K562 (cell line): ENCODE measurements around the gene MPRIP. TPM values are rescaled to one million over a fixed set of nuclear protein-coding genes. Genes with fewer than 3 reads are reported as not detected.

Source experiments
- ARID3B ChIP-seq: fragments of 250-450 bp; sonication (Bioruptor Pico); IDR thresholded peaks from 2 replicates; pipeline ENCODE4 v1.4.0; 2020; ENCODE audit warnings: borderline replicate concordance
- BRD9 ChIP-seq: fragments of 450-650 bp; IDR thresholded peaks from 2 replicates; pipeline ENCODE4 v1.6.1; 2018; ENCODE audit warnings: low read depth; ENCODE audit not compliant: partially characterized antibody
- EGR1 ChIP-seq: fragments of 450-650 bp; conservative IDR thresholded peaks from 2 replicates; pipeline ENCODE4 v1.6.1; 2017; ENCODE audit warnings: mild to moderate bottlenecking
- ETV6 ChIP-seq, 3 experiments: fragments of 150-350 bp in 1 of 3; sonication (generic) in 1 of 3; formaldehyde crosslinking in 1 of 3; IDR thresholded peaks; 2 replicates each; pipeline versions ENCODE4 v1.6.1 to v1.8.0; 2014 to 2022; ENCODE audit warnings: borderline replicate concordance in 2 of 3, low read depth in 2 of 3, antibody characterized with exemption in 1 of 3, low read length in 1 of 3, mild to moderate bottlenecking in 1 of 3, missing genetic modification reagents in 1 of 3
- FUS ChIP-seq: fragments of 200-400 bp; formaldehyde crosslinking; optimal IDR thresholded peaks from 2 replicates; pipeline ENCODE3; 2017; ENCODE audit warnings: low read depth, low read length
- HMGN3 ChIP-seq: IDR thresholded peaks from 2 replicates; pipeline ENCODE4 v1.6.1; 2011; ENCODE audit warnings: borderline replicate concordance, low read depth, mild to moderate bottlenecking, mixed read lengths, low read length; ENCODE audit not compliant: insufficient read length; ENCODE audit errors: extremely low read depth
- HSF4 ChIP-seq: fragments of 250-450 bp; sonication (Bioruptor Pico); IDR thresholded peaks from 2 replicates; pipeline ENCODE4 v2.1.2; 2022; ENCODE audit warnings: mild to moderate bottlenecking, moderate library complexity, borderline replicate concordance
- MAX ChIP-seq: sonication (generic); formaldehyde crosslinking; IDR thresholded peaks from 2 replicates; pipeline ENCODE4 v1.9.0; 2022; ENCODE audit warnings: mild to moderate bottlenecking, missing genetic modification reagents
- MBD1 ChIP-seq: fragments of 250-450 bp; sonication (Bioruptor Pico); IDR thresholded peaks from 2 replicates; pipeline ENCODE4 v1.8.0; 2022; ENCODE audit warnings: inconsistent platforms
- MTA2 ChIP-seq: fragments of 450-650 bp; IDR thresholded peaks from 2 replicates; pipeline ENCODE4 v1.6.1; 2016; ENCODE audit warnings: low read depth
- PTRF ChIP-seq: fragments of 450-650 bp; IDR thresholded peaks from 2 replicates; pipeline ENCODE4 v1.6.1; 2016; ENCODE audit warnings: mild to moderate bottlenecking, missing genetic modification characterization, missing compliant biosample characterization
- PURB ChIP-seq: sonication (generic); formaldehyde crosslinking; IDR thresholded peaks from 2 replicates; pipeline ENCODE4 v1.9.0; 2021; ENCODE audit warnings: low read depth, mild to moderate bottlenecking, missing genetic modification reagents
- RB1 ChIP-seq: fragments of 450-650 bp; IDR thresholded peaks from 2 replicates; pipeline ENCODE4 v1.6.1; 2017; ENCODE audit warnings: low read depth, mild to moderate bottlenecking
- SP1 ChIP-seq: sonication (generic); formaldehyde crosslinking; IDR thresholded peaks from 2 replicates; pipeline ENCODE4 v1.8.1; 2022; ENCODE audit warnings: mild to moderate bottlenecking, missing genetic modification reagents
- SPI1 ChIP-seq: IDR thresholded peaks from 2 replicates; pipeline ENCODE4 v1.6.1; 2011; ENCODE audit warnings: low read depth, low read length, control low read depth, borderline replicate concordance
- TAF9B ChIP-seq: fragments of 450-650 bp; IDR thresholded peaks from 2 replicates; pipeline ENCODE4 v1.6.1; 2018; ENCODE audit warnings: mild to moderate bottlenecking; ENCODE audit not compliant: partially characterized antibody
- TCF3 ChIP-seq: sonication (generic); formaldehyde crosslinking; IDR thresholded peaks from 2 replicates; pipeline ENCODE4 v1.4.0; 2020; ENCODE audit warnings: mild to moderate bottlenecking, missing genetic modification reagents
- THRB ChIP-seq: fragments of 450-650 bp; formaldehyde crosslinking; conservative IDR thresholded peaks from 2 replicates; pipeline ENCODE4 v1.4.0; 2022; ENCODE audit warnings: mild to moderate bottlenecking, missing genetic modification characterization
- ZFP1 ChIP-seq: fragments of 450-650 bp; formaldehyde crosslinking; IDR thresholded peaks from 2 replicates; pipeline ENCODE4 v1.4.0; 2020; ENCODE audit warnings: mild to moderate bottlenecking, mixed read lengths
- ZNF165 ChIP-seq: fragments of 250-450 bp; sonication (Bioruptor Pico); IDR thresholded peaks from 2 replicates; pipeline ENCODE4 v1.4.0; 2020; ENCODE audit warnings: borderline replicate concordance
- ZNF347 ChIP-seq: fragments of 450-650 bp; formaldehyde crosslinking; IDR thresholded peaks from 2 replicates; pipeline ENCODE4 v1.4.0; 2020; ENCODE audit warnings: low read depth, mild to moderate bottlenecking, moderate library complexity
- ZNF668 ChIP-seq: fragments of 250-450 bp; sonication (Bioruptor Pico); IDR thresholded peaks from 2 replicates; pipeline ENCODE4 v1.8.0; 2022; ENCODE audit warnings: mild to moderate bottlenecking, inconsistent platforms
- ZNF699 ChIP-seq: fragments of 250-450 bp; sonication (Bioruptor Pico); IDR thresholded peaks from 2 replicates; pipeline ENCODE4 v1.8.0; 2021; ENCODE audit warnings: mild to moderate bottlenecking, moderate library complexity; ENCODE audit not compliant: insufficient replicate concordance
- ZSCAN32 ChIP-seq: fragments of 450-650 bp; formaldehyde crosslinking; IDR thresholded peaks from 2 replicates; pipeline ENCODE4 v1.4.0; 2020; ENCODE audit warnings: mild to moderate bottlenecking, moderate library complexity
- polyA plus RNA-seq, 8 experiments: library from polyadenylated mRNA; depleted of rRNA in 4 of 8; stranded (reverse) in 5 of 8; unstranded in 3 of 8; fragments of >200 nt; fragmentation: Nextera tagmentation in 2 of 8; fragmentation: Illumina TruSeq in 1 of 8; extraction: Ambion mirVana in 2 of 8; extraction: Trizol in 1 of 8; gene quantifications; 2 replicates each; pipeline versions ENCODE4 v1.2.1 to v1.2.3, GENCODE V29; 2011 to 2014; ENCODE audit warnings: inconsistent platforms in 1 of 8, missing spikeins in 1 of 8
- total RNA-seq, 7 experiments: library from RNA; depleted of rRNA in 6 of 7; stranded (reverse); fragments of >200 nt in 6 of 7; fragmentation: Illumina TruSeq in 2 of 7; extraction: Trizol in 2 of 7; gene quantifications; 2 replicates each; pipeline versions ENCODE4 v1.2.1 to v1.2.3, GENCODE V29; 2011 to 2021; ENCODE audit warnings: low replicate concordance in 1 of 7

MPRIP gene
- total and polyA plus RNA-seq, 9 of the 15 experiments (the other 6 are each of a cell fraction or from before 2014, with no cell fraction given) = 10.0 to 72.6 (median 30.1) TPM

GRCh38 chr17:17206124-17206912 is 164.1 kb downstream of the MPRIP start, which contains the start of gene PLD6 (continued):
- TF ChIP-seq MBD1 (CRISPR knock-in tag) (no peak), ZSCAN32 (CRISPR knock-in tag) (no peak), PURB (no peak), TCF3 (CRISPR knock-in tag) (no peak; the same call in 1 of the 2 replicates), EGR1 (peak; percentile 58; the same call in 1 of the 2 replicates), ETV6 (IDR thresholded peaks at IDR 0.05; ENCODE audit: borderline replicate concordance in 1 of 2, low read depth in 2 of 2, low read length in 1 of 2) (no peak), ETV6 (CRISPR knock-in tag; IDR thresholded peaks at IDR 0.05; ENCODE audit: borderline replicate concordance) (peak; percentile 73; the same call in 1 of the 2 replicates), TAF9B (no peak), MAX (CRISPR knock-in tag) (peak; percentile 100), ZNF699 (CRISPR knock-in tag) (no peak), MTA2 (no peak), ZNF165 (no peak), ZNF668 (CRISPR knock-in tag) (no peak), THRB (CRISPR knock-in tag) (no peak), HSF4 (CRISPR knock-in tag) (no peak), FUS (no peak), ZNF347 (no peak), RB1 (peak; percentile 30), HMGN3 (peak; percentile 89), ARID3B (CRISPR knock-in tag) (no peak), PTRF (no peak), BRD9 (no peak), ZFP1 (CRISPR knock-in tag) (no peak), SP1 (peak; percentile 99), SPI1 (no peak)
